K562 (cell line): ENCODE data around the gene CNTN5.

Experiments used
- EZH2 ChIP-seq: IDR thresholded peaks from 2 replicates; pipeline ENCODE4 v1.6.1; 2012; ENCODE audit warnings: low read depth, mild to moderate bottlenecking, inconsistent platforms, low read length, borderline replicate concordance
- SMARCC2 ChIP-seq: fragments of 450-650 bp; IDR thresholded peaks from 2 replicates; pipeline ENCODE4 v1.6.1; 2017; ENCODE audit warnings: antibody characterized with exemption, moderate library complexity, mild to moderate bottlenecking, low read depth
- SREBF2 ChIP-seq: sonication (generic); formaldehyde crosslinking; IDR thresholded peaks from 2 replicates; pipeline ENCODE4 v1.4.0; 2020; ENCODE audit warnings: mild to moderate bottlenecking, missing genetic modification reagents
- ZNF184 ChIP-seq: sonication (generic); formaldehyde crosslinking; IDR thresholded peaks from 2 replicates; pipeline ENCODE4 v1.5.0; 2020; ENCODE audit warnings: missing genetic modification reagents
- ZNF24 ChIP-seq: fragments of 450-650 bp; IDR thresholded peaks from 2 replicates; pipeline ENCODE4 v1.6.1; 2016
- ZNF354B ChIP-seq: fragments of 250-450 bp; sonication (Bioruptor Pico); IDR thresholded peaks from 2 replicates; pipeline ENCODE4 v1.4.0; 2020

- TF ChIP-seq SREBF2 (no peak), ZNF184 (CRISPR knock-in tag) (no peak), EZH2 (no peak), ZNF354B (CRISPR knock-in tag) (no peak), ZNF24 (no peak), SMARCC2 (no peak)
These were observed 398.4 kb downstream of the CNTN5 start for GRCh38 chr11:99418927-99419720.
